Measurements from ENCODE around the gene RBPJ.

Gene RBPJ

GRCh38 chr4:26459756-26460530, 139.1 kb downstream of the RBPJ start:
- no peak for DNase-seq (ENCODE audit: low read depth in 2 of 2)

DNA sequence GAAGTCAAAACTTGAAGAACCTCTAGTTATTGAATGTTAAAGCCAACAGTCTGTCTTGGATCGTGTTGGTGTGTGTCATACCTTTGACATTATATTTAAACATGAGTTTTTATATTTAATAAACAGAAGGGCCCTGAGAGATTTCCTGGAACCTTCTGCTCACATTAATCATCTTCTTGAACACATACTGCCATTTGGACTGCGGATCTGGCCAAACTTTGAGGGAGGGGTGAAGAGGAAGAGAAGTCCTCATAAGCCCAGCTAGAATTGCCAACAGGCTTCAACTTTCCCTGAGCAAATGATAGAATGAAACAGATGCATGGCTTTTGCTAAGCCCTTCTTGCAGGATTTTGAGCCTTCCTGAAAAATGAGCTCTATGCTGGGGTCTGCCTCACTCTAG, 142.1 kb downstream of the RBPJ start:
- no peak for DNase-seq (ENCODE audit: low read depth in 2 of 2)

DNA sequence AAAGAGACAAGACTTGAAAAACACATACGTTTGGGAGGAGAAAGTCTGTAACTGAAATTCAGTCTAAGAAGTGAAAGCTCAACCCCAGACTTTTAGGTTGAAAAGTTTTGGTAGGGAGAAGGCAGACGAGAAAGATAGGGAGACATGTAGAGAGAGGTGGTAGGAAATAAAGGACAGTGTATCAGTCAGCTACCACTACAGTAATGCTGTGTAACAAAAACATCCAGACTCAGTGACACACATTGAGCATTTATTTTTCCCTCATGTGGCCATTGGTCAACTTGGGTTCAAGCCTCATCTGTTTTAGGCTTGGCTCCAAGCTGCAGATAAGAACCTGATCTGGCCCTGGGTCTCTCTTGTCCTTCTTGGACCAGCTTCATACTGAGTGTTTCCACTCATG, 142.6 kb downstream of the RBPJ start:
- no peak for DNase-seq (ENCODE audit: low read depth in 2 of 2)

DNA sequence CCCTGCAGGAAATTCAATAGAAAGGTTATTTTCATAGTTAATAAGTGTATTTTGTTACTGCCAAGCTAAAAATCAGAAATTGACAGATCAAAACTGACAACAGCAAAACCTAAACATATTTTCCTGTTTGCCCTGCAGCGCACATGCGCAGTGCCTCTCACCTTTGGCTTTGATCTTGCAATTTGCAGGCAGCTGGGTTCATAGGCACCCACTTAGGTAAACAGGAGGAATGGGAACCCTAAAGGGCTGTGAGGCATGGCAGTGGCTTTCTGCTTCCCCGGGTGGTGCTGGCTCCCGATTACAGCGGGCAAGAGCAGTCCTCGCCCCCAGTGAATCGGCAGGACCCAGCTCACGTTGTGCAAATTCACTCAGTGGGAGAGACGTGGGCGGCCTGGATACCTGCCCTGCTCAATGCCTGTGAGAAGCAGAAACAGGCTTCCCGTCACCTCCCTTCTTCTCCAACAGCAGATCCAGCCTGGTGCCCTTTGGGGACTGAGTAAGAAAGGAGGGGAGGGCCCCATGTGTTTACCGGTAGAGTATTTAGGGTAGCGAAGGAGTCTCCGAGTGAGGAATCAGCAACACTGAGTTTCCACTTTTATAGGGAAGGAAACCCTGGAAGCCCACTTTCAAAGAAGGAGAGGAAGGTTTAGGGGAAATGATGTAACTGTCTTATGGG, 143.7 kb downstream of the RBPJ start:
- DNase-seq (ENCODE audit: low read depth in 2 of 2): no peak

DNA sequence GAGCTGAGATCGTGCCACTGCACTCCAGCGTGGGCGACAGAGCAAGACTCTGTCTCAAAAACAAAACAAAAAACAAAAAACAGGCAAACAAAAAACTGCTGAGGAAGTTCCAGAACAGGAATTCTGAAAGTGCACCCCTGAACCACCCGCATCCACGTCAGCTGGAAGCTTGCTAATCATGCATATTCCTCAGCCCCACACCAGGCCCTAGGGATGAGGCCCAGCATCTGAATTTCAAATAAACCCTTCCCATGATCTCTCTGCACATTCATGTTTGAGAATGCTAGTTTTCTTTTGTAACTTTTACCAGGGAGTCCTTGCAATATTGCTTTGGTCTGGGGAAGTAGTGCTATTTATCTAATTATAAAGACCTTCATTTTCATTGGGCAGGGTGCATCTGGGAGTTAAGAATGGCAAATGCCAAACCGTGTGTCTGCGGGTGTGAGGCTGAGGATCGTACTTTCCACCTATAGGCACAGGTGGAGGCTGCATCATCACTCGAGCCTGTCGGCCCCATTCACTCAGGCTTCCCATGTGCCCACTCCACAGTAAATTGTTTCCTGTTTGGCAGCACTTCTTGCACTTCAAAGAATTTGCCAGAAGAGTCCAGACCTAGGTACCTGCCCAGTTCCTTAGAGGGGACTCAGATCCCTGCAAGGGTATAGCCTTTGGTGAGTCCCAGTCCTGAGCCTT, 145.9 kb downstream of the RBPJ start:
- DNase-seq (ENCODE audit: low read depth in 2 of 2): no peak

GRCh38 chr4:26467724-26468123, 146.9 kb downstream of the RBPJ start:
- no peak for DNase-seq (ENCODE audit: low read depth in 2 of 2)

DNA sequence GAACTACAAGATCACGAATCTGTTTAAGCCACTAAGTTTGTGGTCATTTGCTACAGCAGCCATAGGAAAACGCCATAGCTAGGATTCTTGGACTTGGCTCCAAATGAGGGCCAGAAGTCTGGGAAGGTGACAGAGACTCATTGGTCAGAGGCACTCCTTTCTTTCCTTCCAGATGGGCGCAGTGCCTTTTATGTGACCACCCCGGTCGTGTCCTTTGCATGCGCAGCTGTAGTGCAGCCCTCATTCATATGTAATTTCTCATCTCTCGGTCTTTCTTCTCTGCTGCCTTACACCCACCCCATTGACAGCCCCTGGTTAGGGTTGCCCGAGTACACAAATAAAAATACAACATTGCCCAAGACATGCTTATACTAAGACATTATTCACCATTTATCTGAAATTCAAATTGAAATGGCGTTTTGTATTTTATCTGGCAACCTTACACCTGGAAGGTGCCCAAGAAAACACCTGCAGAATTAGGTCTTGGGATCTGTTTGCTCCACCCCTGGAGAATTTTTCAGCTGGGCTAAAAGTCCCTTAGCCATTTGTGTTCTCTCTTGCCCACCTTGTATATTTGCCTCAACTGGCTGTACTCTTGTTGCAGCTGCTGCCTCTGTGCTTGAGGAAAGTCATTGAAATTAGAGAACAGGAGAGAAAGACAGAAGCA, 147.6 kb downstream of the RBPJ start:
- no peak for DNase-seq (ENCODE audit: low read depth in 2 of 2)

- DNase-seq (ENCODE audit: low read depth in 2 of 2): no peak
Measured at GRCh38 chr4:26468977-26469376, 148.2 kb downstream of the RBPJ start.

GRCh38 chr4:26471890-26472289, 151.1 kb downstream of the RBPJ start:
- DNase-seq (ENCODE audit: low read depth in 2 of 2): no peak

- DNase-seq (ENCODE audit: low read depth in 2 of 2): no peak
Measured at GRCh38 chr4:26473893-26474292, 153.1 kb downstream of the RBPJ start.

- no peak for DNase-seq (ENCODE audit: low read depth in 2 of 2)
Measured at GRCh38 chr4:26474551-26474950, 153.7 kb downstream of the RBPJ start.

DNA sequence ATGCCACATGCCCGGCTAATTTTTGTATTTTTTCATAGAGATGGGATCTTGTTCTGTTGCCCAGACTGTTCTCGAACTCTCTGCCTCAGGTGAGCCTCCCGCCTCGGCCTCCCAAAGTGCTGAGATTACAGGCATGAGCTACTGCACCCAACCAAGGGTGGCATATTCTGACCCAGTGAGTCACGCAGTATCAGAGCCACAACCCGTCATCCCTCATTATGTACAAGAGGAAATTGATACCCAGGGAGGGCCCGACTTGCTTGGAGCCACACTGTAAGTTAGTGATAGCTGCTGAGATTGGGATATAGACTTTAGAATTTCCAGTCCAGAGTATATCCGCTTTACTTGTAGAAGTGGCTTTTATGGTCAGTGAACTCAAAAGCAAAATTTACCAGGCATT, 154.9 kb downstream of the RBPJ start:
- no peak for DNase-seq (ENCODE audit: low read depth in 2 of 2)

- DNase-seq (ENCODE audit: low read depth in 2 of 2): no peak
Measured at GRCh38 chr4:26476545-26476944, 155.7 kb downstream of the RBPJ start.

DNA sequence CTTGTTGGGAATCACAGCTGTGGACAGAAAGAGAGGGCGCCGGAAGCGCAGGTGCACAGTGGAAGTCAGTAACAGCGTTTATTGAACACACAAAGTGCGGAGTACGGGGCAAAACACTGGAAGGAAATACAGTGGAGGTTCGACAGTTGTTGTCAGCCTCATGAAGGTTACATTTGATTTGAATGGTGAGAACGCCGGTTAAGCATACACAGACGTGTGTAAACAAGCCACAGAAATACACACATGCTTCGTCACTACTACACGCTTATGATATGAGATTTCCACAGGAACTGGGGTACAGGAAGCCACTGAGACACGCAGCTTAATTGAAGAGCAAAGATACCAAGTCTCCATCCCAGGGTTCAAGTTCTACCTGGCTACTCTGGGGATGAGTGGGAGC, 157.5 kb downstream of the RBPJ start:
- DNase-seq (ENCODE audit: low read depth in 2 of 2): no peak

DNA sequence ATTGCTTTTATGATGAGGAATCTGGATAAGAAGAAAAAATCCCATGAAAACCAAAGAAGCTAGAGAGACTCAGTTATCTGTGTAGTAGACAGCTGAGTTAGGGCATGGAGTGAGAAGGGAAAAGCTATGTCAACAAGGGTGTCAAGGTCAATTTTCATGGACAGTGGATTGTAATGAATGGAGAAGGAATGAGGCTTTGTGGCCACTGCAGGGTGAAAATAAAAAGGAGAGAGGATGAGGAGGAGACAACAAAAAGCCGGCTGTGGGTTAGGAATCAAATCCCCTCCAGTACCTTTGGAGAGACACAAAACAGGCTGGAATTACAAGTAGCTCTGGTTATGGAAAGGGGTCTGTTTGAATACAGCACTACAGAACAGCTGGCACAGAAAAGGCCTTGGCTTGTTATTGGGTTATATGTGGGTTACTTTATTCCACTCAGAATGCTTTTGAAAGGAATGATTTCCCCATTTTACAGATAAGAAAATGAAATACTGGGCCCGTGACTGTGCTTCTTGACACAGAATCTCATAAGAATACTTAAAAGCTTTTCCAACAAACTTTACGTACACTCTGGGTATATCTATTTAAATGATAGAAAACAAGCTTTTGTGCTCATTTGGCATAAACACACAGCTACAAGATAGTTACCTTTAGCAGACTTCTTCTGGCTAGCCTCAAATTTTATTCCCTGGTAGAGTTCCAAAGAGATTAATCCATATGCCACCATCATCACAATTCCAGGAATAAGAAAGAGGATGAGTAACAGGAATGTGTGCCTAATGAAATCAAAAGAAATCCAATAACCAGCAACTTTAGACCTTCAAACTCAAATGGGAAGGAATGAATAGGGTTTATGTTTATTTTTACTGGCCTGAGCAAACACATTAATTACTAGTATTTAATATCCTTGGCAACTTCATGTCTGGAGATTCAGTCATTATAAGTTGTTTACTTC, 162.0 kb downstream of the RBPJ start:
- no peak for DNase-seq (ENCODE audit: low read depth in 2 of 2)

DNA sequence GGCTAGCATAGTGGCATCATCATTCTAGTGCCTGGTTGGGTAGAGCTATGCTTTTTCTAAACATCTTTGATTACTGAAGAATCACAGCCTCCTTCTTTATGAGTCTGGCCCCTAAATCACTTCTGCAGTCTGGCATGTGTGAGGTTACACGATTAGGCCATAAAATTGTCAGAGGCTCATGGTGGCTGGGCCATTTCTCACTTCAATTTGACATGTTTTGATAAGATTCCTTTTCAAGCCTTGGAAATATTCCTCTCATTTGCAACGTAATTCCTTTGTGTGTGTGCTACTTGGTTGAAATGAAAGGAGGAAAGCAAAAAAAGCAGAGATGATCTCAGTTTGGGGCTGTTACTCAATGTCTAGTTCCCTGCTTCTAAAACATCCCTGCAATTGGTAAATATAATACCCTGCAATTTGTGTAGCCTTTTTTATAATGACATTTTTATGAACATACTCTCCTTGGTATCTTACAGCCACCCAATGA, 163.3 kb downstream of the RBPJ start:
- no peak for DNase-seq (ENCODE audit: low read depth in 2 of 2)

DNA sequence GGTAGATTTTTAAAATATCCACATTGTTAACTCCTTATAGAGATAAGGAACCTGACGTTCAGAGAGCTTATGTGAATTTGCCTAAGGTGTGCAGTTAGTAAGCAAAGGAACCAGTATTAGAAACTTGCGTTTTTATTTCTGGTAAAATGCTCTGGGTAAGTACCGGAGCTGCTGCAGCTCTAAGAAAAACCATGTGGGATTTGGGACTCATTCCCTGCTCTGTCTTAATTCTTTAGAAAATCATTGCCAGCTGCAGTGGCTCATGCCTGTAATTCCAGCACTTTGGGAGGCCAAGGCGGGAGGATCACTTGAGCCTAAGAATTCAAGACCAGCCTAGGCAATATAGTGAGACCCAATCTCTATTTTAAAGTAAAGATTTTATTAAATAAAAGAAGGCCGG, 163.7 kb downstream of the RBPJ start:
- DNase-seq (ENCODE audit: low read depth in 2 of 2): no peak

Measured in stimulated activated CD8-positive, alpha-beta memory T cell treated with anti-CD3 and anti-CD28 coated beads, Interleukin-7, amount 100 ng/mL, for 1 hour (primary cell).